SK-N-SH treated with all-trans-retinoic acid at 6 μM for 48 hours (cell line): ENCODE results near the gene DYNC1I1.

Source experiments
- GLIS3 ChIP-seq: fragments of 250-450 bp; sonication (Bioruptor Pico); IDR thresholded peaks from 2 replicates; pipeline ENCODE4 v1.5.0; 2020; ENCODE audit warnings: mild to moderate bottlenecking, moderate library complexity
- ZFP3 ChIP-seq: fragments of 250-450 bp; sonication (Bioruptor Pico); IDR thresholded peaks from 2 replicates; pipeline ENCODE4 v1.5.0; 2020; ENCODE audit warnings: mild to moderate bottlenecking, moderate library complexity
- TF ChIP-seq, protein P1 (sequence below): fragments of 250-450 bp; sonication (Bioruptor Pico); IDR thresholded peaks from 2 replicates; pipeline ENCODE4 v1.5.0; 2020; ENCODE audit warnings: mild to moderate bottlenecking, moderate library complexity
- TF ChIP-seq, protein P2 (sequence below): fragments of 250-450 bp; sonication (Bioruptor Pico); IDR thresholded peaks from 2 replicates; pipeline ENCODE4 v1.5.1; 2020; ENCODE audit warnings: low read depth, mild to moderate bottlenecking, moderate library complexity

DNA sequence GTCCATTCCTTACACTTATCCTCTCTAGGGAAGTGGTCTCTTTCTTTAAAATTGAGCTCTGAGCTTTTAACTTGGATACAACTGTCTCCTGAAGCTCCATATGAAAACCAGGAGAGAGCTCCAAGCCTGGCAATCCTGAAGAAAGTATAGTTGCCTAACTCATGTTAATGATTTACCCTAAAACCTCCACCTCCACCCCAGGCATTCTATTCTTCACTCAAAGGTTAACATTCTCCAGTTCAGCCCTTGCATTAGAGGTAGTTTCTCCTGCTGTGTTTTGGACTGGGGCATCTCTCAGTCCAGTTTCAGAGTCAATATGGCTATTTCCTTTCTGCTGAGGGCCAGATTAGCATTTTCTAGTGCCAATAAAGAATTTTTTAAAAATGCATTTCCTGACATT lies 354.0 kb downstream of the DYNC1I1 start:
- TF ChIP-seq, protein P1, sequence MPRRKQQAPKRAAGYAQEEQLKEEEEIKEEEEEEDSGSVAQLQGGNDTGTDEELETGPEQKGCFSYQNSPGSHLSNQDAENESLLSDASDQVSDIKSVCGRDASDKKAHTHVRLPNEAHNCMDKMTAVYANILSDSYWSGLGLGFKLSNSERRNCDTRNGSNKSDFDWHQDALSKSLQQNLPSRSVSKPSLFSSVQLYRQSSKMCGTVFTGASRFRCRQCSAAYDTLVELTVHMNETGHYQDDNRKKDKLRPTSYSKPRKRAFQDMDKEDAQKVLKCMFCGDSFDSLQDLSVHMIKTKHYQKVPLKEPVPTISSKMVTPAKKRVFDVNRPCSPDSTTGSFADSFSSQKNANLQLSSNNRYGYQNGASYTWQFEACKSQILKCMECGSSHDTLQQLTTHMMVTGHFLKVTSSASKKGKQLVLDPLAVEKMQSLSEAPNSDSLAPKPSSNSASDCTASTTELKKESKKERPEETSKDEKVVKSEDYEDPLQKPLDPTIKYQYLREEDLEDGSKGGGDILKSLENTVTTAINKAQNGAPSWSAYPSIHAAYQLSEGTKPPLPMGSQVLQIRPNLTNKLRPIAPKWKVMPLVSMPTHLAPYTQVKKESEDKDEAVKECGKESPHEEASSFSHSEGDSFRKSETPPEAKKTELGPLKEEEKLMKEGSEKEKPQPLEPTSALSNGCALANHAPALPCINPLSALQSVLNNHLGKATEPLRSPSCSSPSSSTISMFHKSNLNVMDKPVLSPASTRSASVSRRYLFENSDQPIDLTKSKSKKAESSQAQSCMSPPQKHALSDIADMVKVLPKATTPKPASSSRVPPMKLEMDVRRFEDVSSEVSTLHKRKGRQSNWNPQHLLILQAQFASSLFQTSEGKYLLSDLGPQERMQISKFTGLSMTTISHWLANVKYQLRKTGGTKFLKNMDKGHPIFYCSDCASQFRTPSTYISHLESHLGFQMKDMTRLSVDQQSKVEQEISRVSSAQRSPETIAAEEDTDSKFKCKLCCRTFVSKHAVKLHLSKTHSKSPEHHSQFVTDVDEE, result no peak
- TF ChIP-seq, protein P2, sequence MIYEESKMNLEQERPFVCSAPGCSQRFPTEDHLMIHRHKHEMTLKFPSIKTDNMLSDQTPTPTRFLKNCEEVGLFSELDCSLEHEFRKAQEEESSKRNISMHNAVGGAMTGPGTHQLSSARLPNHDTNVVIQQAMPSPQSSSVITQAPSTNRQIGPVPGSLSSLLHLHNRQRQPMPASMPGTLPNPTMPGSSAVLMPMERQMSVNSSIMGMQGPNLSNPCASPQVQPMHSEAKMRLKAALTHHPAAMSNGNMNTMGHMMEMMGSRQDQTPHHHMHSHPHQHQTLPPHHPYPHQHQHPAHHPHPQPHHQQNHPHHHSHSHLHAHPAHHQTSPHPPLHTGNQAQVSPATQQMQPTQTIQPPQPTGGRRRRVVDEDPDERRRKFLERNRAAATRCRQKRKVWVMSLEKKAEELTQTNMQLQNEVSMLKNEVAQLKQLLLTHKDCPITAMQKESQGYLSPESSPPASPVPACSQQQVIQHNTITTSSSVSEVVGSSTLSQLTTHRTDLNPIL (CRISPR knock-in tag), result no peak
- no peak for TF ChIP-seq ZFP3
- no peak for TF ChIP-seq GLIS3
